OCI-LY1 (cell line): ENCODE data around the gene OR9K2.

Experiments used
- CTCF ChIP-seq: fragments of 200-600 bp; sonication (generic), shearing (Covaris generic); IDR thresholded peaks from 2 replicates; pipeline ENCODE4 v1.5.1; 2017; ENCODE audit warnings: mild to moderate bottlenecking, antibody characterized with exemption, low read length, moderate library complexity, mixed read lengths
- EZH2 ChIP-seq: fragments of 200-600 bp; sonication (generic), shearing (Covaris generic); IDR thresholded peaks from 2 replicates; pipeline ENCODE4 v1.8.0; 2017; ENCODE audit warnings: borderline replicate concordance, mixed run types, mild to moderate bottlenecking, antibody characterized with exemption, low read length, moderate library complexity, mixed read lengths

- no peak for TF ChIP-seq EZH2
- no peak for TF ChIP-seq CTCF
Observed at GRCh38 chr12:55116152-55116551, 10.1 kb upstream of the OR9K2 start.
